CD4-positive, alpha-beta T cell (primary cell): Measurements from ENCODE around the gene RCAN2. TPM values are rescaled to one million over a fixed set of nuclear protein-coding genes. Genes with fewer than 3 reads are reported as not detected.

Experiments used
- ATAC-seq: fragments of 200-7000 bp; cut with Tn5 transposase; one replicate; pipeline ENCODE4 v1.10.0; 2022; ENCODE audit warnings: mild to moderate bottlenecking; ENCODE audit not compliant: poor library complexity
- CTCF ChIA-PET: fragments of 350-600 bp; sonication (Branson Sonifier 250); formaldehyde crosslinking; loops from one replicate; lab custom pipeline; 2021; ENCODE audit warnings: antibody characterized with exemption, inconsistent platforms; lab: Charles Lee
- POLR2A ChIA-PET: fragments of 350-600 bp; sonication (Branson Sonifier 250); formaldehyde crosslinking; loops from one replicate; lab custom pipeline; 2021; ENCODE audit warnings: antibody characterized with exemption, inconsistent platforms; lab: Charles Lee
- DNase-seq, 14 experiments: peaks; one replicate each; pipeline ENCODE4 v3.0.0-alpha.2; 2013 to 2020; ENCODE audit warnings: mixed read lengths in 2 of 14
- H3K27ac ChIP-seq, 2 donors: one replicate each; pipeline versions ENCODE4 v1.5.1 to v1.7.0; 2013; ENCODE audit warnings: low read length in 2 of 2, low read depth in 1 of 2, mild to moderate bottlenecking in 1 of 2
- H3K27me3 ChIP-seq, 2 experiments: 1 replicate in 1 of 2; 2 replicates in 1 of 2; pipeline versions ENCODE4 v1.6.1 to v1.7.0; 2013; ENCODE audit warnings: low read length in 2 of 2, control low read depth in 1 of 2, mild to moderate bottlenecking in 1 of 2, moderate library complexity in 1 of 2; ENCODE audit not compliant: insufficient read depth in 2 of 2, control insufficient read depth in 1 of 2
- H3K36me3 ChIP-seq: one replicate; pipeline ENCODE4 v1.6.1; 2013; ENCODE audit warnings: low read length, control low read depth; ENCODE audit not compliant: insufficient read depth
- H3K4me1 ChIP-seq: one replicate; pipeline ENCODE4 v1.6.1; 2013; ENCODE audit warnings: low read length, control low read depth; ENCODE audit not compliant: insufficient read depth
- H3K4me3 ChIP-seq: one replicate; pipeline ENCODE4 v1.5.1; 2013; ENCODE audit warnings: mild to moderate bottlenecking, low read length, moderate library complexity
- H3K9me3 ChIP-seq, 2 experiments: 1 replicate in 1 of 2; 2 replicates in 1 of 2; pipeline versions ENCODE4 v1.6.1 to v1.7.0; 2013; ENCODE audit warnings: low read length in 2 of 2, mild to moderate bottlenecking in 2 of 2, control low read depth in 1 of 2, moderate library complexity in 1 of 2; ENCODE audit not compliant: control insufficient read depth in 1 of 2, insufficient read depth in 1 of 2
- H3K27ac Mint-ChIP-seq: one replicate; pipeline ENCODE4 v1.8.0; 2020; ENCODE audit warnings: mixed read lengths
- H3K27me3 Mint-ChIP-seq: one replicate; pipeline ENCODE4 v1.8.0; 2021; ENCODE audit warnings: mixed read lengths
- H3K36me3 Mint-ChIP-seq: one replicate; pipeline ENCODE4 v1.8.0; 2021; ENCODE audit warnings: low read depth, mixed read lengths
- H3K4me1 Mint-ChIP-seq: one replicate; pipeline ENCODE4 v1.8.0; 2021; ENCODE audit warnings: low read depth, mixed read lengths
- H3K4me3 Mint-ChIP-seq: one replicate; pipeline ENCODE4 v1.8.0; 2020; ENCODE audit warnings: mild to moderate bottlenecking, mixed read lengths
- H3K9me3 Mint-ChIP-seq: one replicate; pipeline ENCODE4 v1.8.0; 2020; ENCODE audit warnings: mixed read lengths
- CTCF ChIP-seq: fragments of 200-600 bp; IDR thresholded peaks from one replicate; pipeline ENCODE4 v1.8.0; 2022; ENCODE audit warnings: antibody characterized with exemption, mild to moderate bottlenecking
- intact Hi-C, 2 experiments: fragments of 100-400 bp; cut with DNase I in 1 of 2; cut with micrococcal nuclease in 1 of 2; formaldehyde crosslinking; loops; one replicate each; pipeline versions ENCODE4 v1.15.1 to v1.9.0; 2023 to 2025; cut with DNase I, micrococcal nuclease
- total RNA-seq, 174 experiments: library from RNA in 2 of 174; stranded (reverse) in 2 of 174; gene quantifications; one replicate each; pipeline ENCODE4 v1.2.3 and lab custom pipeline; 2021 to 2026

RCAN2 gene
- total RNA-seq, 2 experiments from 2014 or later: not detected

DNA sequence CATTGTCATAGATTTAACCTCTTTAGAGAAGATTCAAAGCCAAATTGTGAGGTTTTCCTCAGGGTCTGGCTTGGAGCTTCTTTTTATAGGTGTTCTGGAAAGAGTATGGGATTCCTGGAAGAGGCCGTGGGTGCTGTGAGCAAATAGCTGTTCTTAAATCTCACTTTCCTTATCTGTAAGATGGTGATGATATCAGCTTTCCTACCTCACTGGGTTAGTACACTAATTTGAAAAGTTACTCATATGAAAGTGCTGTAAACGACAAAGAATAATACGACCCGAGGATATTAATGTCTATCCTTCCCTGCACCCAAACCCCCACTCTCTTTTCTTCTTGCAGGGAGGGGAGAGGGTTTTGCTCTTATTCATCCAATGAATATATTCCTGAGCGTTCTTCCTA lies 203.6 kb downstream of the RCAN2 start:
- Histone ChIP-seq H3K9me3 (no peaks in the 10 kb centered on the region), H3K27ac (no peak overlapping the region), H3K36me3 (no peaks in the 10 kb centered on the region), H3K4me3 (no peak overlapping the region), H3K4me1 (no peaks in the 10 kb centered on the region), H3K27me3 (peaks cover 11 to 16% of the 10 kb centered on the region in 2 experiments)
- ChIA-PET CTCF (no interaction called here), POLR2A (no interaction called here)
- no peaks in the 10 kb centered on the region for H3K4me1 Mint-ChIP-seq
- H3K9me3 Mint-ChIP-seq: no peaks in the 10 kb centered on the region
- no peak overlapping the region for H3K27ac Mint-ChIP-seq
- intact Hi-C loops: no loop called here
- H3K4me3 Mint-ChIP-seq: no peak overlapping the region
- no peak for DNase-seq
- peaks cover 30% of the 10 kb centered on the region for H3K27me3 Mint-ChIP-seq
- no peaks in the 10 kb centered on the region for H3K36me3 Mint-ChIP-seq
- TF ChIP-seq CTCF: no peak
- no peak for ATAC-seq

DNA sequence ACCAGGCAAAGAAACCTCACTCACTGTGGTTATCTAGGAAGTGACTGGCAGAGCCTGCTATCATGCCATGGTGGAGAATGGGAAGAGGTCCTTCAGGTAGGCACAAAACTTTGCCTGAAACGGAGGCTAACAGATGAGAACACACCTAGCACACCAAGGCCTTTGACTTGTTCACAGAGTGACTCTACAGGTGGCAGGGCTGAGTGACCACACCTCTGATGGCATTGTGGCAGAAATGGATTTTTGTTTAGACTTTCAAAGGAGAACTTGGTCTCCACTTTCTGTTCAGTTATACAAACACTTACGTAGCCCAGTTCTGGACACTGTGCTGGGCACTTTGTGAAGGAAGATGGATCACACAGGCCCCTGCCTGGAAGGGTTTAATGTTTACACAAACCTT lies 204.2 kb downstream of the RCAN2 start:
- H3K9me3 Mint-ChIP-seq: no peaks in the 10 kb centered on the region
- ATAC-seq: no peak
- H3K27me3 Mint-ChIP-seq: peaks cover 29% of the 10 kb centered on the region
- H3K4me1 Mint-ChIP-seq: no peaks in the 10 kb centered on the region
- Histone ChIP-seq H3K36me3 (no peaks in the 10 kb centered on the region), H3K4me1 (no peaks in the 10 kb centered on the region), H3K4me3 (no peak overlapping the region), H3K9me3 (no peaks in the 10 kb centered on the region), H3K27ac (no peak overlapping the region), H3K27me3 (peaks cover 11 to 16% of the 10 kb centered on the region in 2 experiments)
- no peak for TF ChIP-seq CTCF
- no peak overlapping the region for H3K27ac Mint-ChIP-seq
- DNase-seq: no peak
- ChIA-PET POLR2A (no interaction called here), CTCF (no interaction called here)
- no peak overlapping the region for H3K4me3 Mint-ChIP-seq
- intact Hi-C loops: no loop called here
- no peaks in the 10 kb centered on the region for H3K36me3 Mint-ChIP-seq

DNA sequence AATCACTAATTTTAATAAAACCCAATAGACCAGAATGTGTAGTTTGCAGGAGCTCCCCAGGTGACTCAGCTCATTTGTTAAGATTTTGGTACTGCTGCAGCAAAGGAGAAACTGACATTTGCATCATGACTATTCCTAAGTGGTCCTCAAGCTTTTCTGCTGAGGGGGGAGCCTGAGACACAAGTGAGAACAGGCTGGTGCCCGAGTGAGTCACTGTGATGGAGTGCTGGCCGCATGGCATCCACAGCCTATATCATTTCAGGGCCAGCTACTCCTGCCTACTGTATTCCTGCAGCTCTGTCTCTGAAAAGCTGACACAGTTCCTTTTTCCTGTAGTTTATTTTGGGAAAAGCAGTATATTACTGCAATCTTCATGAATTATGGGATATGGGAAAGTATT lies 206.8 kb downstream of the RCAN2 start:
- H3K9me3 Mint-ChIP-seq: no peaks in the 10 kb centered on the region
- no peaks in the 10 kb centered on the region for H3K36me3 Mint-ChIP-seq
- Histone ChIP-seq H3K36me3 (no peaks in the 10 kb centered on the region), H3K4me1 (no peaks in the 10 kb centered on the region), H3K27ac (no peak overlapping the region), H3K27me3 (peaks cover 6 to 9% of the 10 kb centered on the region in 2 experiments), H3K9me3 (no peaks in the 10 kb centered on the region), H3K4me3 (no peak overlapping the region)
- no peak overlapping the region for H3K4me3 Mint-ChIP-seq
- no peak for ATAC-seq
- no peak for TF ChIP-seq CTCF
- no peak overlapping the region for H3K27ac Mint-ChIP-seq
- POLR2A ChIA-PET: no interaction called here
- H3K27me3 Mint-ChIP-seq: peaks cover 11% of the 10 kb centered on the region
- no peaks in the 10 kb centered on the region for H3K4me1 Mint-ChIP-seq
- no peak for DNase-seq
- intact Hi-C loops: no loop called here
- CTCF ChIA-PET: interaction anchor here (0.8 to 1.5 kb wide), 2 partner anchors 13 to 19 kb away, joined by 4 read pairs; no protein-coding TSS in a partner anchor
